ENCODE measurements around the gene ITCH.
"Not testable (repeated sequence)": the region's sequence is repeated elsewhere in the genome, so short reads cannot be mapped to it uniquely, and the experiment has no call there.

DNA sequence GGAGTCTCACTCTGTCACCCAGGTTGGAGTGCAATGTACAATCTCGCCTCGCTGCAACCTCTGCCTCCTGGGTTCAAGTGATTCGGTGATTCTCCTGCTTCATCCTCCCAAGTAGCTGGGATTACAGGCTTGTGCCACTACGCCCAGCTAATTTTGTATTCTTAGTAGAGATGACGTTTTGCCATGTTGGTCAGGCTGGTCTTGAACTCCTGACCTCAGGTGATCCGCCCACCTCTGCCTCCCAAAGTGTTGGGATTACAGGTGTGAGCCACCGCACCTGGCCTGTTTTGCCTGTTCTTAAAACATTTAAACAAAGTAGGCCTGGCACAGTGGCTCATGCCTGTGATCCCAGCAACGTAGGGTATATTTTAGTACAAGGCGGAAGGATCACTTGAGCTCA, 21.9 kb upstream of the ITCH start:
- not testable (repeated sequence) for TF ChIP-seq POLR2AphosphoS5, POLR2A (IDR thresholded peaks at IDR 0.05)
- TF ChIP-seq, protein P1, sequence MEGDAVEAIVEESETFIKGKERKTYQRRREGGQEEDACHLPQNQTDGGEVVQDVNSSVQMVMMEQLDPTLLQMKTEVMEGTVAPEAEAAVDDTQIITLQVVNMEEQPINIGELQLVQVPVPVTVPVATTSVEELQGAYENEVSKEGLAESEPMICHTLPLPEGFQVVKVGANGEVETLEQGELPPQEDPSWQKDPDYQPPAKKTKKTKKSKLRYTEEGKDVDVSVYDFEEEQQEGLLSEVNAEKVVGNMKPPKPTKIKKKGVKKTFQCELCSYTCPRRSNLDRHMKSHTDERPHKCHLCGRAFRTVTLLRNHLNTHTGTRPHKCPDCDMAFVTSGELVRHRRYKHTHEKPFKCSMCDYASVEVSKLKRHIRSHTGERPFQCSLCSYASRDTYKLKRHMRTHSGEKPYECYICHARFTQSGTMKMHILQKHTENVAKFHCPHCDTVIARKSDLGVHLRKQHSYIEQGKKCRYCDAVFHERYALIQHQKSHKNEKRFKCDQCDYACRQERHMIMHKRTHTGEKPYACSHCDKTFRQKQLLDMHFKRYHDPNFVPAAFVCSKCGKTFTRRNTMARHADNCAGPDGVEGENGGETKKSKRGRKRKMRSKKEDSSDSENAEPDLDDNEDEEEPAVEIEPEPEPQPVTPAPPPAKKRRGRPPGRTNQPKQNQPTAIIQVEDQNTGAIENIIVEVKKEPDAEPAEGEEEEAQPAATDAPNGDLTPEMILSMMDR (IDR thresholded peaks at IDR 0.05) = not testable (repeated sequence)

Measured in prostate gland (tissue), 2 donors.